Activated CD4-positive, alpha-beta T cell treated with anti-CD3 and anti-CD28 coated beads, Interleukin-2, amount 50 U/mL, for 16 hours (primary cell): ENCODE results near the gene BZW2.
"Not testable (repeated sequence)": the region's sequence is repeated elsewhere in the genome, so short reads cannot be mapped to it uniquely, and the experiment has no call there.

Experiments used
- DNase-seq: peaks from one replicate; pipeline ENCODE4 v3.0.0-alpha.2; 2020

Gene BZW2

DNA sequence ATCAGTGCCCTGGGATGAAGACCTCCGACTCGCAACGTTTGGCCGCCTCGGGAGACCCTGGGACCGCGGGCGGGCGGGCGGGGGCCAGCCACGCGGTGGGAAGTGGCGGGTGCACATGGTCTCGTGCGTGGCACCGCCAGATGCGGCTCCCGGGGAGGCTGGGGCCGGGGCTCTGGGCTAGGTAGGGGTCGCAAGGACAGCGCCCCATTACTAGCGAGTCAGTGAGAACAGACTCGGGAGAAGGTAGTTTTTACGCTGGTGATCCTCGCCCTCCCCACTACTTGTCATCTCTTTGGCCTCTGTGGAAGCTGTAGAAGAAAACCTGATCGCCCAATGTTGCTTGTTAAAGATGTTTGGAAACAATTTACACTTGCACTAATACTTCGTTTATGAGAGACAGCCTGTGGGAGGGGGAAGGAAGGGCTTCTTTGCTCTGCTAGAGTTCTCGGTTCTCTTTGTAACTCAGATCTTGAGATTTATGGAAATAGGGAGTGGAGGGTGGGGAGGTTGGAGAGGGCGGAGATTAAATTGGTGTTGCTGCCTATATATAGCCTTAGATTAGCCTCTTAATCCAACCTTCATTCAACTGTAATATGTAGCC lies 591 bp downstream of the BZW2 start:
- no peak for DNase-seq

DNA sequence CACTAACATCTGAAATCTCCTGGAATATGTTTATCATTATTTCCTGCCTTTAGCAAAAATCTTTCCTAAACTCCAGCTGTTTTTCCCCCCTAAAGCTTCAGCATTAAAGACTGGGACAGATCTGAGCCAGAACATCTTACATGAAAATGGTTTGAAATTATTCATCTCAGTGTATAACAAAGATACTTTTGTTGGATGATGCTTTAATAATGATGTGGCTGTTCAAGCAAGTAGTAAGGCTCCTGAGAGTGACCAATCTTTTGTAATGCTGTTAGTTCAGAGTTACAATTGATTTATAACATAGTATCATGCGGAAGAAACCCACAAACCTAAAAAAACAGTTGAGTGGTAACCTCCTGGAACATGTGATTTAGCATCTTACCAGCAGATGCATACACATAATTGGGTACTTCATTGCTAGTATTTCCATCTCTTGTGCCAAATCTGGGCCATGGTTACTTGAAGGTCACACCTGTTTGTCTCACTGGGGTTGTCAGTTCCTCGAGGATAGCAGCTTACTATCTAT lies 1.5 kb downstream of the BZW2 start:
- DNase-seq = no peak

DNA sequence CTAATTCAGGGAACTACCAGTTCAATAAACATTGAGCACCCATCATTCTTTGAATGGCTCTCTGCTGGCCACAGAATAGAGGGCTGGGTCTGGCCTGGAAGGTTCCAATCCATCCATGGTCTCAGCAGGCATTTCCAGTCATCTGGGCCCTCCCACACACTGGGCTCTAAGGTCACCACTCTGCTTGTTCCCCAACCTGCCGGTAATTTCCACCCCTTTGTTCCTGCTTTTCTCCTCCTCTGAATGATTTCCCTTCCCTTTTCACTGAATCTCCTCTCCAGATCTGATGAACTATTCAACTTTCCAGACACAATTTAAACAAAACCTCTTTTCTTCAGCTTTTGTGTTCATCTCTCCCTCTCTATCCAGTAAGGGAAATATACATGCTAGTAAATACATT lies 2.6 kb downstream of the BZW2 start:
- no peak for DNase-seq

DNA sequence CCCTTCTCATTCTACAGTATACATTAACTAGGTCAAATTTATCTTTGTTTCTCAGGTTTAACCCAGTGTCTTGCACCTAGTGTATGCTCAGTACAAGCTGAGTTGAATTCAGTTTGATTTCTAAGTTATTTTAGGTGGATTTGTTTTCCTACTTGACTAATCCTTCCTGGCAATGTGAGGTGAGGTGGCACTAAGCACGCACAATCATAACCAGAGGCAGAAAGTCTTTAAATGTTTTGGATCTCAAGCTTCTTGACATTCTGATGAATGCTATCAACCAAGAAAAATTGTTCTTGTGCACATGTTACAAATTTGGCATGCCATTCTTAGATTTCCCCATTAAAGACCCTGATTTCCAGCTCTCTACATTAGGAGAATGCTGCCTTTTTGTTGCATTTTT lies 3.2 kb downstream of the BZW2 start:
- no peak for DNase-seq

DNA sequence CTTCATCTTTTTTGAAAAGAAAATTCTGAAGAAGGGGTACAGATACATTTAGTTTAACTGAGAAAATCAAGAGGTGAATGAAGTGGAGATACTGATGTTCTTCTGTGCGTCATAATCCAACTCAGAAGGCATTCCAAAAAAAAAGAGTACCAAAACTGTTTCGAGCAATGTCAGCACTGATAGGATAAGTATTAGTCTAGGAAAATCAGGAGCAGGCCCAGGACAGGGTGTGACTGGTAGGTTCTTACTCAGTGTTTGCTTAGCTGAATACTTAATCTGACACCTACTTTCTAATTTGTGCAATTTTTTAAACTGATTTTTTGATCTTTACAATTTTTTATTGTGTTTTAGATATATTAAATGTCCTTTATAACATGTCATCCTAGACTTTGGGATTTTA lies 4.3 kb downstream of the BZW2 start:
- DNase-seq = no peak

DNA sequence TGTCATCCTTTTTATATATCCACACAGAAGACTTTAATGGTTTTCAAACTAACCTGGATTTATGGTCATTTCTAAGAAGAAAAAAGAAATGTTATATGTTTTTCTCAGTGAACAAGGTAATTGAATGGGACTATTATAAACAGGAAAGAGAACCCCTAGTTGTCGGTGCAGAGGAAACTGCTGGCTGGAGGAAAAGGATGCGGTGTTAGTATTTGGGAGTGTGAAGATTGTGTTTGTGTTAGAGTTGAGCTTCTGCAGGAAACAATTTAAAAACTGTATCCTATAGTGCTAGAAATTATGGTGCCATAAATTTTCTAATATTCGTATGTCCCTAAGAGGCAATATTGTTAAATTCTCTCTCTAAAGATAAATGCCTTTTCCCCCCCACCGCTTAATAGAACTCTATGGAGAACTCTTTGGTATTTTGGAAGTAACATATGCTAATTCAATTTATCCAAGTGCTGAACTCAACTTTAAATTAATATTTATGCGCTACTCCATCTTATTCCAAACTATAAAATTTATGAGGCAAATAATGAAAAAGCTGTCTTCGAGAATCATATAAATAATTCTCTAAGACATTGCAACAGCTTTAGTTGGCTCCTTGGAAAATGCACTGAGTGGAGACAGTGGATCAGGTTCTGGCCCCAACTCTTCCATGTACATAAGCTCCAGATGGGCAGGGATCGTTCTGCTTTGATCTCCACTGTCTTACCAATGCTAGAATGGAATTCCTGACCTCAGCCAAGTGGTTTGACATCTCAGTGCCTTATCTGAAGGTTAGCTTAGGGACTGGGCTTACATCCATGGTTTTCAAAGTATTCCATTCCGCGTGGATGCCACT lies 5.6 kb downstream of the BZW2 start:
- DNase-seq = no peak

DNA sequence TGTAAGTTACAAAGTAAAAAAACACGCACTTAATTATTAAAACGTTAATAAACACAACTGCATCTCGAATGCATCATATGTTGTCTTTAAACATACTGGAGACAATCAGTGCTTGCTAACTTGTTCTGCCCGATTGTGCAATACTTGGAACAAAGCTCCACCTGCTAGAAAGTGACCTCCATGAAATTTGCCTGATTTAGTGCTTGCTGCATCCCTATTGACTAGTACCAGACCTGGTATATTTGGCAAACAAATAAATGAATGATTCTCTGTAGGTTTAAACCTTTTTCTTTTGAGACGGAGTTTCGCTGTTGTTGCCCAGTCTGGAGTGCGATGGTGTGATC lies 6.2 kb downstream of the BZW2 start:
- no peak for DNase-seq

DNA sequence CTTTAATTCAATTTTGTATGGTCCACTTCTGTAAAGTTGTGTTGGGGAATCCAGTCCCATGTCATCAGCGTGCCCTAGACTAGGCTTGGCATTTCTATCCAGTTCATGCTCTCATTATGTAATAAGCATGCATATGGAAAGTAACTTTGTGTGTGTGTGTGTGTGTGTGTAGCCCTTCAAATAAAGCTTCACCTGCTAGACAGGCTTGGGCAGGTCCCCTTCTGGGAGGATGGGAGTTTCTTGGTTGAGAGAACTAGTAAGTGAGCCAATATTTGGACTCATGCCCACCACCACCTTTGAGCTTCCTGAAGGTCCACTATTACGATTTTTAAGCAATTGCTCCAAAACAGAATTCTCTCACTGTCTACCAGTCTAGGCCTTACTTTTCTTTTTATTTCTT lies 6.9 kb downstream of the BZW2 start:
- no peak for DNase-seq

DNA sequence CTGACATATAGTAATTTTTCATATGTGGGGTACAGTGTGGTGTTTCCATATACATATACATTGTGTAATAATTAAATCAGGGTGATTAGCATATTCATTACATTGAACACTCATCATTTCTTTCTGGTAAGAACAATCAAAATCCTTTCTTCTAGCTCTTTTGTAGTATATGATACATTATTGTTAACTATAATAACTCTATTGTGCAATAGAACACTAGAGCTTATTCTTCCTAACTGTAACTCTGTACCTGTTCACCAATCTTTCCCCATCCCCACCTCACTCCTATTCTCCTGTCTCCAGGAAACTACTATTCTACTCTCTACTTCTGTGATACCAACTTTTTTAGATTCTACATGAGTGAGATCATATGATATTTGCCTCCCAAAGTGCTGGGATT lies 9.4 kb downstream of the BZW2 start:
- DNase-seq = no peak

DNA sequence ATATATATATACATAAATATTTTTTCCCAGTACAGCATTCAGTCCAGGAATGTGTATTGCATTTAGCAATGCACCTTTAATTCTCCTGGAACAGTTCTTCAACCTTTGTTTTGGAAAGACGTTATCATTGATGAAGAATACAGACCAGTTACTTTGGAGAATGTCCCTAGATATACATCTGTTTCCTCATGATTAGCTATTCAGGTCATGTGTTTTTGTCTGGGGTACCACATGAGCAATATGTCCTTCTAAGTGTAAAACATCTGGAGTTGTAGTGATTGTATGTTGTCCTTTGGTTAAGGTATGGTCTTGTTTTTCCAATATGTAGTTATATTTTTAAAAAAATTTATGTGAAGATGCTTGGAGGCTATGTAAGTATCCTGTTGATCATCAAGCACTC lies 10.2 kb downstream of the BZW2 start:
- DNase-seq = no peak

DNA sequence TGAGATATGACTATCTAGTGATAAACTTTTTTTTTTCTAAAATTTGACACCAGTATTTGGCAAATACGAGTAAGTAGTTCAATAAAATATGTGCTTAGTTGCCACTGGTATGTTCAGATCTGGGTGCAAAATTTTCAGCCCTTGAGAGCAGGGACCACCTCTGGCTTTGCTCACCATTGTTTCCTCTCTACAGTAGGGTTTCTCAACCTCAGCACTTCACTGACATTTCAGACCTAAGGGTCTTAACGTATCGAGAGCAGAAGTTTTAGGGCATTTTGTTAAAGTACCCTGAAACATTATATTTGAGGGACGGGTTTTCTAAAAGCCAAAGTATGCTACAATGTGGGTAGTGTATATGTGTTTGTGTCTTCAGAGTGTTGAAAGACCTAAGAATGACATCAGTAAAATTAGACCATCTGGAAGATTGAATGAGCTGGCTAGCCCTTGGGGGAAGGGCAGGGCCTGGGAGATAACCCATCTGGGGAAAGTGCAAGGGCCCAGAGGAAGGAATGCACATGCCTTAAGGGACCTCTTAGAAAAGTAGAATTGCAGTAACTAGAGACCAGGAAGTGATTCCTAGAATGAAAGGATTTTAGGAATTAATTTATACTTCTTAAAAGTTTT lies 11.8 kb downstream of the BZW2 start:
- no peak for DNase-seq

DNA sequence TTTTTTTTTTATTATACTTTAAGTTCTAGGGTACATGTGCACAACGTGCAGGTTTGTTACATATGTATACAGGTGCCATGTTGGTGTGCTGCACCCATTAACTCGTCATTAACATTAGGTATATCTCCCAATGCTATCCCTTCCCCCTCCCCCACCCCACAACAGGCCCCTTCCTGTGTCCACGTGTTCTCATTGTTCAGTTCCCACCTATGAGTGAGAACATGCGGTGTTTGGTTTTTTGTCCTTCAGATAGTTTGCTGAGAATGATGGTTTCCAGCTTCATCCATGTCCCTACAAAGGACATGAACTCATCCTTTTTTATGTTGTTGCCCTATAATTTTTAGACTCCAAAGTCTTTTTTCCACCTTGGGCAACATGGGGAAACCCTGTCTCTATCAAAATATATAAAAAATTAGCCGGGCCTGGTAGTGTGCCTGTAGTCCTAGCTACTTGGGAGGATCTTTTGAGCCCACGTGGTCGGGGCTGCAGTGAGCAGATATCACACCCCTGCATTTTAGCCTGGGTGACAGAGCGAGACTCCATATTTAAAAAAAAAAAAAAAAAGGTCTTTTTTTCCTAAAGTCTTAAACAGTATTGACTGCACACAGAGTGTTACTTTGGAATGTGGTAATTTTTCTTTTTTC lies 14.0 kb downstream of the BZW2 start:
- not testable (repeated sequence) for DNase-seq

DNA sequence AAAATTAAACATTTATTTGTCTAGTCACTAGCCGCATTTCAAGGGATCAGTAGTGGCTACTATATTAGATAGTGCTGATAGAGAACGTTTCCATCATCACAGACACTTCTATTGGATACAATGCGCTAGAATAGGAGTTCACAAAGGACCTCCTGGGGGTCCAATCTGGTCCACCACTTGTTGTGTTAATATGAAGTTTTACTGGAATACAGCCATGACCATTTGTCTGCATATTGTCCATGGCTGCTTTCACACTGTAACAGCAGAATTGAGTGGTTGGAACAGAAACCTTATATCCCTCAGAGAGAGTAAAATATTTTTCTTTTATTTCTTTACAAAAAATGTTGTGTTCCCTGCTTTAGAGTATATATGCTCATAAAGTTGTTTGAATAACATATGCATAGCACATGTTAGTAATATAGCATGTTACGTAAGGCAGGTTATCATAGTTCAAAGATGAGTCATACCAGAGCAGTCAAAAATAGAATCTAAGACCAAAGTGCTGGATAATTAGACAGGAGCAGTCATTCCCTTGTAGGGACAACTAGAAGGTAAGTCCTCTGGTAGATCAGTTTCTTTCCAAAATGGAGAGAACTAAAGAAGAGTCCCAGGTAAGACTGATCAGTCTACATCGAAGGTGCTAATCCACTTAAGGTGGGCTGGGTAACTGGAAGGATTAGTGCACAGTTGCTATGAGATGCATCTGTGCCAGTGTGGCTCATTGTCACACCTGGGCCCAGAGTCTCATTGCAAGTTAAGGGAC lies 14.9 kb downstream of the BZW2 start:
- peak; percentile 46 for DNase-seq

DNA sequence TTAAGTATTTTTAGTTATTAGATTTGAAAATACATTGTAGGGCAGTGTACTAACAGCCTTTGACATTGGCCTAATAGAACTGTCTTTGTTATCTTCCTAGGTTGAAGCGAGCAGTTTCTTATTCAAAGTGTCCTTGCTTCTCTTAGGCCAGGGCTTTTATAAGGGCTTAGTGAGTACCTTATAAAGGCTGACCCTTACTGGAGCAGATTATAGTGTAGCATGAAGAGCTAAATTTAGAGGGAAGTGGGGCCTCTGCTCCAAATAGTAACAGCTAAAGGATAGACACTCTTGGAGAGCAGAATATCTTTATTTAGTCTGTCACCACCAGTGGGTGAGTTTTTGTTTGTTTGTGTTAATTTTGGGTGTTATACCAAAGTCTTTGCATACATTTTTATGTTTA lies 15.9 kb downstream of the BZW2 start:
- DNase-seq = no peak

DNA sequence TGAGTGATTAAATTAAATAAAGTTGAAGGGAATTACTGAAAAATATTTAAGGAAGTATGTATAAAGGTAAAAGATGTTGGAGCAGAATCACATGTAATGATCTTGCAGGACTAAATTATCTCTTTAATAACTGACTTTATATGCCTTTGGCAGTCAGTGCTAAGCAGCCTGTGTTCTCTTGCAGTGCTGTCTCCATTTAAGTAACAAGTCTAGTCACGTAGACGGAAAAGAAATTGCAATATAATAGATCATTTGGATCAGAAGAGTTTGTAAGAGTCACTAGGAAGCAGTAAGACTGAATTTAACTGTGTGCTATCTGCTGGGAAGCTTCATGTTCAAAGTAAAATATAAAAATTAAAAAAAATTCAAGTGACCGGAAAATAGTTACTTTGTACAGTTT lies 21.4 kb downstream of the BZW2 start:
- DNase-seq = no peak

DNA sequence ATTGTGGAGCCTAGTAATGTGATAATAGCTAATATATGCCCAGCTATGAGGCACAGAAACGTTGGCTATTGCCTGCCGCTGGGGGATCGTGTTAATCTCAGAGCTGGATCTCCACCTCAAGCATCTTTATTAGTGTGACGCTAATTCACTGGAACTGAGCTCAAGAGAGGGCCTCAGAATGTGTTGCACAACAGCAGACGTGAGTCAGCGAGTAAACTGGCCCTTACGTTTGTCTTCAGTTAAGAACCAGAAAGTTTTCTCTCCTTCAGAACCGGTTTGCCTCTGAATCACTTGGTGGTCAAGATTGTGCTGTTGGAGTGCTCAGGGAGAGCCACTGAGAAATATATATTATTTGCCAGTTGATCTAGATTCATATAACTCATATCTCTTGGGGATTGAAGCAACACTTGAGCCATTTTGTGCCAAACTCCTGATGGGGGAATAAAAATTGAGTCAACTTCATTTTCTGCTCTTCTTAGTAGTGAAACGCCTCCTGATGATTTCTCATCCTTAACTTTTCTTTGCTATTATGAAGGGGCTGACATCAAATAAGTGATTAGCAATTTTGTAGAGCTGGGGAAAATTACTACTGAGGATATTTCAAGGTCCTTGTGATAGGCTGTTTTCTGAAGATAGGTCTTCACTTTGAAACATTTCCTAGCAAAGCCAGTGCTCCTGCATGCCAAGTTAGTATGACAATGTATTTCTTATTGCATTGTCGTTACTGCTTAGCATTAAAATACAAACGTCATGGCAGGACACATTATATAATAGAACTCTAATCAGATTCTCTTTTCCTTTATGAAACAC lies 22.3 kb downstream of the BZW2 start:
- no peak for DNase-seq

DNA sequence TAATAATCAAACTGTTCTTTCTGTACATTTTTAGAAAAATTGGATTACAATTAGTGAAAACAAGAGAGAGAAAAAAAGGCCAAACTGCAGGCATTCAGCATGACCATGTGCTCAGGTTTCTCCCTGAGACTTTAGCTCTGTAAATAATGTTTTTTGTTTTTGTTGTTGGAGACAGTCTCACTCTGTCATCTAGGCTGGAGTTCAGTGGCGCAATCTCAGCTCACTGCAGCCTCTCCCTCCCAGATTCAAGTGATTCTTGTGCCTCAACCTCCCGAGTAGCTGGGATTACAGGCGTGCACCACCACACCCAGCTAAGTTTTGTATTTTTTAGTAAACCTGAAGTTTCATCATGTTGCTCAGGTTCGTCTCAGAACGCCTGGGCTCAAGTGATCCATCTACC lies 23.0 kb downstream of the BZW2 start:
- no peak for DNase-seq

DNA sequence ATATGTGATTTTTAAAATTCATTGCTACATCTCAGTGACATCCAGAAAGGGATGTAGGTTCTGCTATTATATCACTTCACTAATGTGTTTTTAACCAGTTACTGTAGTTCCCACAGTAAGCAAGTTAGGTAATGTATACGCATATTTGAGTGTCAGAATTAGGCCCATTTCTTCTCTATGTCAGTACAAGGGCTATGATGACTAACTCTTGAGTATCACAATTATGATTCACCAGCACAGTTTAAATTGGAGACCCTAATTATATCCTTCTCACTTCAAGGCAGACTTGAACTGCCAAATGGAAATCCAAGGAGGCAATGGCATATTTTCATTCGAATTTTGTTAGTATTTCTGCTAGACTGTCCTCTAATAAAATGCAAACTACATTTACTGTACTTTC lies 23.6 kb downstream of the BZW2 start:
- DNase-seq = no peak

DNA sequence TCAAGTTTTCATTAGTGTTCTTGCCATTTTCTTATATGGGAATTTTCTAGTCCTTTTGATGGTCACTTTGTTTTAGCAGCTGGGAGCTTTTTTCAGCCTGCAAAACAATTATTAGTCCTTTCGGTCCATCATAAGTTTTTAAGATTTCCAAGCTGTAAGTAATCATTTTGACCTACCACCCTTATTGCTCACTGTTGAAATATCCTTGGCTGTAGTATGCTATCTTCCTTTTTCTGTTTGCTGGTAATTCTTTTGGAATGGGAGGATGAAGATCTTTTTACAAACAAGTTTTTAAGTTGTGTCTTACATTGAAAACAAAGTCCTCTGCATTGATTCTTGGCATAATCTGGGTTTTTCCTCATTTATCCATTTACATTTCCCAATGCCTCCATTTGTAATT lies 24.0 kb downstream of the BZW2 start:
- DNase-seq = no peak

DNA sequence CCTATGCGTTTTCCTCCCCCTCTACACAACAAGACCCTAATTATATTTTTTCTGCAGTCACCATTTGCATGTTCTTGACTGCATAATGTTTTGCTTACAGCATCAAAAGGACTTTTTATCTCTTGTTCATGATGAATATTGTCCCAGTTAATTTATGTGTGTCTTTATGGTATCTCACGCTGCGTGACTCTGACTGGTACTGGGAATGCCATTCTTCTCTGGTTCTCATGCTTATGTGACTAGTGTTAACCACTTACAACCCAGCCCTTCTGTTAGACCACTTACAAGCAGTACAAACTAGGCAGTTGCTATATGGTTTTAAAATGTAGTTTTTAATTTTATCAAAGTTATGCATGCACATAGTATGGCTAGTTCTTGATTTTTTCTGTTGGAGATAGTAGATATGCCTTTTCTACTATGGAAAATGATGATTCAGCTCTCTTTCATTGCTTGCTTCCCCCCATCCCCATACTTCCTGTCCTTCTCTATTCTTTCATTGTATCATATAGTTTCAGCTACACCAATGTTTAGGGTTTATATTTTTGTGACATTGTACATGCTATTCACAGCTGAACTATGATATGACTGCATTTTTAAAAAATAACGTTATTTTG lies 24.9 kb downstream of the BZW2 start:
- DNase-seq = no peak

DNA sequence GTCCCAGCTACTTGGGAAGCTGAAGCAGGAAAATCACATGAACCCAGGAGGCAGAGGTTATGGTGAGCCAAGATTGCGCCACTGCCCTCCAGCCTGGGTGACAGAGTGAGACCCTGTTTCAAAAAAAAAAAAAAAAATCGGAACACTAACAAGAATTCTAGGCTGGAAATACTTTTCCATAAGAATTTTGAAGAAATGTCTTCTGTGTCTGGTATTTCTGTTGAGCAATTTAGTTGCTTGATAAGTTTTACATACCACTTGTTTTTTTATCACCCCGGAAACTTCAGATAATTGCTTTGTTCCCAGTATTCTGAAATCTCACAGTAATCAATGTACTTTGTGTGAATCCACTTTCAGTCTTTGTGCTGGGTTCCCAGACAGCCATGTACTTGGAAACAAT lies 25.8 kb downstream of the BZW2 start:
- no peak for DNase-seq

DNA sequence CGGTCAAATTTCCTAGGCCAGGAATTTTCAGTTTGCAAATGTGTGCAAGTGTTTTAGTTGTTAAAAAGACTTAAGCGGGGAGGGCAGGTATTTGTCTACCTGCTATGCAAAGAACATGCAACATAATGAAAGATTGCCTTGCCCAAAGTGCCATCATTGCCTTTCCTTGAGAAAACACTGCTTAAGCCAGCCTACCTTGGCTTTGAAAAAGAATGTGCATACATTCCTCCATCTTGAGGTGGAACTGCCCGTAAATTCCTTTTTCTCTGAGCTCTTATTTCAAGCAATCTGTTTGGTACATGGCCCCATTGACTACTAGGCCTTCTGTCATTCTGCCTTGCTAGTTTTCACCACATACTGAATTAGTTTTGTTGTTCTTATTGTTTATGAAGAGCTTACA lies 29.3 kb downstream of the BZW2 start:
- no peak for DNase-seq
